Astrocyte (in vitro differentiated cells and primary cell): ENCODE data around the gene ALDH3A1. TPM values are rescaled to one million over a fixed set of nuclear protein-coding genes. Genes with fewer than 3 reads are reported as not detected.
A peak's percentile ranks its signal among the peaks of the same experiment; 100 is the strongest.
"Not testable (repeated sequence)": the region's sequence is repeated elsewhere in the genome, so short reads cannot be mapped to it uniquely, and the experiment has no call there.

Experiments
- DNase-seq: peaks from one replicate; pipeline ENCODE4 v3.0.0-alpha.2; 2010; ENCODE audit warnings: low read depth
- FAIRE-seq: peaks from 2 replicates; lab custom pipeline; 2011; peaks lifted over from hg19 to GRCh38; lab: Jason Lieb, UNC
- H2AFZ ChIP-seq: 2 replicates; pipeline ENCODE4 v1.6.0; 2012; ENCODE audit warnings: low read depth, low read length, inconsistent platforms
- H3K27ac ChIP-seq: 2 replicates; pipeline ENCODE4 v1.5.1; 2011; ENCODE audit warnings: low read depth, low read length, inconsistent platforms
- H3K27me3 ChIP-seq: 2 replicates; pipeline ENCODE4 v1.6.0; 2011; ENCODE audit warnings: low read length, inconsistent platforms; ENCODE audit not compliant: insufficient read depth
- H3K36me3 ChIP-seq: 2 replicates; pipeline ENCODE4 v1.5.1; 2011; ENCODE audit warnings: low read length, inconsistent platforms; ENCODE audit not compliant: insufficient read depth
- H3K4me1 ChIP-seq: 2 replicates; pipeline ENCODE4 v1.5.1; 2011; ENCODE audit warnings: low read length, inconsistent platforms; ENCODE audit not compliant: insufficient read depth
- H3K4me2 ChIP-seq: 2 replicates; pipeline ENCODE4 v1.6.0; 2012; ENCODE audit warnings: low read length, inconsistent platforms
- H3K4me3 ChIP-seq: 2 replicates; pipeline ENCODE4 v1.5.1; 2011; ENCODE audit warnings: low read depth, mild to moderate bottlenecking, low read length, inconsistent platforms; ENCODE audit not compliant: insufficient read depth
- H3K79me2 ChIP-seq: 2 replicates; pipeline ENCODE4 v1.6.0; 2012; ENCODE audit warnings: mild to moderate bottlenecking, low read length, inconsistent platforms; ENCODE audit not compliant: insufficient read depth
- H3K9ac ChIP-seq: 2 replicates; pipeline ENCODE4 v1.6.0; 2012; ENCODE audit warnings: mild to moderate bottlenecking, low read length, inconsistent platforms
- H3K9me3 ChIP-seq: 2 replicates; pipeline ENCODE4 v1.5.1; 2012; ENCODE audit warnings: low read depth, mild to moderate bottlenecking, low read length, inconsistent platforms; ENCODE audit not compliant: insufficient read depth
- H4K20me1 ChIP-seq: 2 replicates; pipeline ENCODE4 v1.6.0; 2012; ENCODE audit warnings: low read length, inconsistent platforms; ENCODE audit not compliant: insufficient read depth
- H3K27ac Mint-ChIP-seq: one replicate; pipeline ENCODE4 v1.8.0; 2021; ENCODE audit warnings: mild to moderate bottlenecking, mixed read lengths; ENCODE audit not compliant: unreplicated experiment
- H3K27me3 Mint-ChIP-seq: one replicate; pipeline ENCODE4 v1.8.0; 2021; ENCODE audit warnings: low read depth, mixed read lengths; ENCODE audit not compliant: unreplicated experiment
- H3K36me3 Mint-ChIP-seq: one replicate; pipeline ENCODE4 v1.8.0; 2021; ENCODE audit warnings: low read depth, mixed read lengths; ENCODE audit not compliant: unreplicated experiment
- H3K4me1 Mint-ChIP-seq: one replicate; pipeline ENCODE4 v1.8.0; 2021; ENCODE audit warnings: low read depth, mixed read lengths; ENCODE audit not compliant: unreplicated experiment
- H3K4me3 Mint-ChIP-seq: one replicate; pipeline ENCODE4 v1.8.0; 2021; ENCODE audit warnings: mild to moderate bottlenecking, moderate library complexity, mixed read lengths; ENCODE audit not compliant: unreplicated experiment
- H3K9me3 Mint-ChIP-seq: one replicate; pipeline ENCODE4 v1.8.0; 2021; ENCODE audit warnings: mild to moderate bottlenecking, mixed read lengths; ENCODE audit not compliant: unreplicated experiment
- CTCF ChIP-seq: IDR thresholded peaks from 2 replicates; pipeline ENCODE4 v1.5.1; 2011; ENCODE audit warnings: low read depth, mild to moderate bottlenecking, inconsistent platforms, low read length, moderate library complexity; ENCODE audit not compliant: insufficient read depth
- EZH2 ChIP-seq: IDR thresholded peaks from 2 replicates; pipeline ENCODE4 v1.6.1; 2012; ENCODE audit warnings: mild to moderate bottlenecking, low read length, inconsistent platforms; ENCODE audit not compliant: insufficient read depth
- total RNA-seq: library from RNA; stranded (reverse); gene quantifications from 2 replicates; pipeline ENCODE4 v1.2.1, GENCODE V29; 2021

ALDH3A1 gene
- total RNA-seq, 1 donor from 2014 or later, result not detected

DNA sequence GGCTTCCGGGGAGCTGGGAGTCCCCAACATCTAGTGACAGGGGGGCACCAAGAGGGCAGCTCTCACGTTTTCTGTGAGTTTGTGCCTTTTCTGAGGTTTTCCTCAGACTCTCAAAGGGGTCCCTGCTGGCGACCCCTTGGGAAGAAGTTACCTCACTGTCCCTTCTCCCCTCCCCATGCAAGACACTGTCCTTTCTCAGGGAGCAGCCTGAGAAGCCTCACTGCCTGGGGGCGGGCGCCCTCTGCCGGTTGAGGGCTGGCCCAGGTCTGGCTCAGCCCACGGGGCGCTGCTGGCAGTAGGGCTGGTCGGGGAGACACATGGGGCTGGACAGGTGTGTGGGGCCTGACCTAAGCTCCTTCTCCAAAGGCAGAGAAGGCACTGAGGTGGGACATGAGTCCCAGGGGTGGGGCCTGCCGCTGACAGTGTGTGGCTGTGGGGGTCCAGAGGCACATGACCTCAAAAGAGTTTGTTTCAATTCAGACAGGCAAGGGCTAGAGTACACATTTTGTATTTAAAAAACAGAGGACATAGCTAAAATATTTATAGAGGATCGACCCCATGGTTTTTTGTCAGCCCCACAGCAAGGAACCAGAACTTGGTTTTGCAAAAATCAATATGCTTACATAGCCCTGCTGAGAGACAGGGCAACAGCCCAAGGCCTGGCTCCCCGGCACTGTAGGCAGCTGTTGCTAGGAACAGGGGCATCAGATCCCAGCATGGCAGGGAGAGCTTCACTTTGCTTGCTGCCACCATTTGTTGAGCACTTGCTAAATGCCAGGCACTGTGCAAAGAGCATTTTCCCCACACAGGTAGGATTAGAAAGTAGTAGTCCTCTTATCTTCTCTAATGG lies 18.5 kb upstream of the ALDH3A1 start:
- no peak for DNase-seq
- Mint-ChIP-seq H3K4me3 (no peak overlapping the region), H3K36me3 (peaks cover 4% of the 10 kb centered on the region), H3K4me1 (peaks cover 4% of the 10 kb centered on the region), H3K27me3 (peaks cover 25% of the 10 kb centered on the region), H3K27ac (no peak overlapping the region), H3K9me3 (no peaks in the 10 kb centered on the region)
- H3K27me3 ChIP-seq, result peaks cover 8% of the 10 kb centered on the region
- no peak overlapping the region for H3K9ac ChIP-seq
- no peak for TF ChIP-seq EZH2
- TF ChIP-seq CTCF, result peak; percentile 77
- peaks cover 3% of the 10 kb centered on the region for H3K4me1 ChIP-seq
- H3K79me2 ChIP-seq, result no peaks in the 10 kb centered on the region
- FAIRE-seq, result no peak
- no peaks in the 10 kb centered on the region for H4K20me1 ChIP-seq
- no peaks in the 10 kb centered on the region for H3K36me3 ChIP-seq
- no peak overlapping the region for H3K4me2 ChIP-seq
- H3K9me3 ChIP-seq, result no peaks in the 10 kb centered on the region
- no peak overlapping the region for H3K27ac ChIP-seq
- H2AFZ ChIP-seq, result no peak overlapping the region
- H3K4me3 ChIP-seq, result no peak overlapping the region

DNA sequence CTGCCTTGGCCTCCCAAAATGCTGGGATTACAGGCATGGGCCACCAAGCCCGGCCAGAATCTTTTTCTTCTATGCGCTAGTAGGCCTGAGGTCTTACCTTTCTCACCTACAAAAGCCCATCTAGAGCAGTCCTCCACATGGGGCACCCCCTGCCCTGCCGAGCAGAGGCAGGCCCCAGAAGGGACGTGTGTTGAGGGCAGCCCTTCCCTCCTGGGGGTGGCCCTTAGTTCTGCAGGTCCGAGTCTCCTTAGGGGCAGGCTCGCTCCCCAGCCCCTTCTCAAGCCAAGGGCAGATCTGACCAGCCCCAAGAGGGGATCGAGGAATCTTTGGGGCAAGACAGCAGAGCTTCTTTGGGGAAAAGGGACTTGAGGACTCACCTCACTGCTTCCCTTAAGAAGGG lies 17.9 kb upstream of the ALDH3A1 start:
- no peak overlapping the region for H2AFZ ChIP-seq
- H3K36me3 ChIP-seq, result no peaks in the 10 kb centered on the region
- no peak overlapping the region for H3K9ac ChIP-seq
- no peak for FAIRE-seq
- no peak overlapping the region for H3K4me2 ChIP-seq
- no peak overlapping the region for H3K27ac ChIP-seq
- Mint-ChIP-seq H3K4me1 (peaks cover 4% of the 10 kb centered on the region), H3K4me3 (no peak overlapping the region), H3K27me3 (peaks cover 31% of the 10 kb centered on the region), H3K9me3 (peaks cover 2% of the 10 kb centered on the region), H3K36me3 (peaks cover 2% of the 10 kb centered on the region), H3K27ac (no peak overlapping the region)
- H4K20me1 ChIP-seq, result no peaks in the 10 kb centered on the region
- peaks cover 10% of the 10 kb centered on the region for H3K27me3 ChIP-seq
- no peak overlapping the region for H3K4me3 ChIP-seq
- no peak for DNase-seq
- H3K4me1 ChIP-seq, result peaks cover 3% of the 10 kb centered on the region
- TF ChIP-seq EZH2, result no peak
- TF ChIP-seq CTCF, result no peak
- no peaks in the 10 kb centered on the region for H3K9me3 ChIP-seq
- H3K79me2 ChIP-seq, result no peaks in the 10 kb centered on the region

GRCh38 chr17:19763991-19764390 lies 15.9 kb upstream of the ALDH3A1 start:
- not testable (repeated sequence) for H3K4me3 Mint-ChIP-seq

More at GRCh38 chr17:19763991-19764390, 15.9 kb upstream of the ALDH3A1 start:
- H3K79me2 ChIP-seq, FAIRE-seq, H3K4me1 ChIP-seq, H3K36me3 ChIP-seq, H3K4me2 ChIP-seq, H4K20me1 ChIP-seq, H3K36me3 Mint-ChIP-seq, H2AFZ ChIP-seq, H3K9me3 ChIP-seq, H3K27ac ChIP-seq, H3K4me1 Mint-ChIP-seq, H3K4me3 ChIP-seq, H3K27ac Mint-ChIP-seq, H3K9me3 Mint-ChIP-seq, H3K9ac ChIP-seq, DNase-seq: not testable (repeated sequence)
- peaks cover 13% of the 10 kb centered on the region for H3K27me3 ChIP-seq
- peaks cover 44% of the 10 kb centered on the region for H3K27me3 Mint-ChIP-seq
